AG08395 (cell line): Measurements from ENCODE around the gene CERT1.

Experiments used
- DNase-seq: peaks from one replicate; pipeline ENCODE4 v3.0.0; 2012; ENCODE audit warnings: mixed read lengths, low spot score

CERT1 gene

GRCh38 chr5:75471193-75471592 lies 40.2 kb downstream of the CERT1 start:
- no peak for DNase-seq

GRCh38 chr5:75469017-75469416 lies 42.4 kb downstream of the CERT1 start:
- DNase-seq = no peak

DNA sequence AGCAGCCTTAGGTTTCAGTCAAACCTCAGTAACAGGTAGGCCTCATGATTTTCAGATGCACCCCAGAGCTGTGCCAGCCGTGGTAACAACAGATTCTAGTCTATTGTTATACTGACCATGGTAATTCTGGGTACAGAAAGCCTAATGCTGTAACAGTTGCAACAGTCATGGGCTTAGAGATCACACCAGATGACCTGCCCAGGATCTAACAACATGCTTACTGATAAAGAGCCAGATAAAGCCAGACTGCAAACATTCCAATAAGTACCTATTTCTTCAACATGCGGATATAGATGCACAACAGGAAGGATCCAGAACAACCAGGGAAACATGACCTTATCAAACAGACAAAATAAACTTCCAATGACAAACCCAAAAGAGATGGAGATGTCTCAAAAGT lies 42.8 kb downstream of the CERT1 start:
- no peak for DNase-seq

GRCh38 chr5:75466006-75466716 lies 45.3 kb downstream of the CERT1 start:
- DNase-seq = no peak

DNA sequence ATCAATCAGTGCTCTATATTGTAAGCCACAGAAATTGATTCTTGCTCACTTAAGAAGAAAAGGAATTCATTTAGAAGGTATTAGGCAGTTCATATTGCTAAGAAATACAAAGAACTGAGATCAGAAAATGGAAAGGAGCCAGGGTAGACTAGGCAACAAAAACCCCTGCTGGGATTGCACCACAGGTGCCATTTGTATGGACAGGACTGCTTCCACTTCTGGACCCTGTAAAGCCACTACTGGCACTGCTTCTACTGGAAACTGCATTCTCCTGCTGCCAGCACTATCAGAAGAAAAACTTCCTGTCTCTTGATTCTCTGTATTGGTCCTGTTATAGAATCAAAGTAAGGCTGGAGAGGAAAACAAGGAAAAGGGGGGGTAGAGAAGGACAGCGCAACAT lies 45.9 kb downstream of the CERT1 start:
- no peak for DNase-seq

GRCh38 chr5:75463726-75464125 lies 47.7 kb downstream of the CERT1 start:
- no peak for DNase-seq

- peak; percentile 56 for DNase-seq
Observed at GRCh38 chr5:75461679-75462078, 49.8 kb downstream of the CERT1 start.

GRCh38 chr5:75460942-75461610 lies 50.4 kb downstream of the CERT1 start:
- no peak for DNase-seq

GRCh38 chr5:75460532-75460931 lies 50.9 kb downstream of the CERT1 start:
- DNase-seq = no peak

GRCh38 chr5:75457691-75458090 lies 53.7 kb downstream of the CERT1 start:
- DNase-seq = no peak

- DNase-seq = no peak
Observed at GRCh38 chr5:75457161-75457560, 54.3 kb downstream of the CERT1 start.

DNA sequence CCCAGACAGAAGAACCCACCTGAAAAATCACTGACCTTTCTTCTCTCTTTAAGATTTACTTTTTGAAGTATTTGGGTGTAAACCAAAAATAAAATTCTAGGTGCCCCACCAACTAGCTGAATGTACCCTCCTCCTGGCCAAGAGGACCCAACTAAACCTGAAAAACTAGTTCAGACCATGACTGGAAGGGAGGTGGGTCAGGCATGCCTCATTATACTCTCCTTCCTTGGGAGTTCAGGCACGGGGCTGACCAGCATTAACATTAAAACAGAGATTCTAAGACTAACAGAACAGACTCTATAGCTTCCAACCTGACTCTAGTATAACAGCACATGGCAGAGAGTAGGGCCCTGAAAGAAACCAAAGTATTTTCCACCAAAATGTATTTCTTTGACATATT lies 61.4 kb downstream of the CERT1 start:
- DNase-seq = no peak

DNA sequence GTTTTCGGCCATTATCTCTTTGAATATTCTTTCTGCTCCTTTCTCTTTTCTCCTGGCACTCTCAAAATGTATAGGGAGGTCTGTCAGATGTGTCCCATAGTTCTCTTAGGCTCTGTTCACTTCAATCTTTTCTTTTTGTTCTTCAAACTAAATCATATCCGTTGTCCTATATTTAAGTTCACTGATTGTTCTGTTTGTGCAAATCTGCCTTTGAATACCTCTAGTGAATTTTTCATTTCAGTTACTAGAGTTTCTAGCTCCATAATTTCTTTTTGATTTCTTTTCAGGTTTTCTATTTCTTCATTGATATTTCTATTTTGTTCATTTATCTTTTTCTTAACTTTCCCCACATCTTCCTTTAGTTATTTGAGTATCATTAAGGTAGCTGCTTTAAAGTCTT lies 65.4 kb downstream of the CERT1 start:
- DNase-seq = no peak

- DNase-seq = no peak
Observed at GRCh38 chr5:75441560-75441959, 69.9 kb downstream of the CERT1 start.

DNA sequence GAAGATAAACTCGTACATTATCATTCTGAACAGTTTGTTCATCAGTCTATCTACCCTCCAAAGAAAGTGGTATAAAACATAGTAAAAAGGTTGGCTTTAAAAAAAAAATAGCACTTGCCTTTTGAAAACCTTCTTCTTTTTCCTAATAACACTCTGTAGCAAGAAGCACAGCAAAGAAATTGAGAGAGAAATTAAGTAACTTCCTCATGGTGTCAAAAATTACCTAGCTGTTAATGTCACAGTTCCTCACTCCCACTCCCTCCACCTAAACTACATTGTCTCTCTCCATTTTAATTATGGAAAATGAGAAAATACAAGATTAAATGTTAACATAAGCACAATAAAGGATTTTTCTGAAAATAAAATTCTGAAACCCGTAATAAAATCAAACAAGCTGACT lies 72.2 kb downstream of the CERT1 start:
- no peak for DNase-seq

DNA sequence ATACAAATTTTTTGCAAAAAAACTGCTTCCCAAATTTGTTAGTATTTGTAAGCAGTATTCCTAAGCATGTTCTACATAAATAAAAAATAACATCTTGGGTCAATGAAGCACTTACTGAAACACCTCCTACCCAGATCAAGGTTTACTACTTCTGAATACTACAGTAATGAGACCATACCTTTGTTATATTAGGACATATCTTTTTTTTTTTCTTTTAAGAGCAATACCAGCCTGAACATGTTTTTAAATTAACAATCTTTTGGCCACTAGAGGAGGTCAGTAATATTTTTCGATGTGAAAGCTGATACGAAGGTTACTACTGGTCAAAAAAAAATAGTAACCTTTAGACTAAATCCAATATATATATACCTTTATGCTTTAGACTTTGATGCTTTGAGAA lies 72.7 kb downstream of the CERT1 start:
- DNase-seq = no peak

DNA sequence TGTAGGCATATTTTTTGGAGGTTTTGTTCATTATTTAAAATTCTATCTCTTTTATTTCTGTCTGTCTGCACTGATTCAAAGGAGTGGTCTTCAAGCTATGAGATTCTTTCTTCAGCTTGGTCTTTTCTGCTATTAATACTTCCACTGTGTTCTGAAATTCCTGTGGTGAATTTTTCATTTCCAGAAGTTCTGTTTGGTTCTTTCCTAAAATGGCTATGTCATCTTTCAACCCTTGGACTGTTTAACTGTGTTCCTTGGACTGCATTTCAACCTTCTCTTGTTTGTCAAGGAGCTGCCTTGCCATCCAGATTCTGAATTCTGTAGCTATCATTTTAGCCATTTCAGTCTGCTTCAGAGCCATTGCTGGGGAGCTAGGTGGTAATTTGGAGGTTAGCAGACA lies 76.3 kb downstream of the CERT1 start:
- DNase-seq = peak; percentile 2

DNA sequence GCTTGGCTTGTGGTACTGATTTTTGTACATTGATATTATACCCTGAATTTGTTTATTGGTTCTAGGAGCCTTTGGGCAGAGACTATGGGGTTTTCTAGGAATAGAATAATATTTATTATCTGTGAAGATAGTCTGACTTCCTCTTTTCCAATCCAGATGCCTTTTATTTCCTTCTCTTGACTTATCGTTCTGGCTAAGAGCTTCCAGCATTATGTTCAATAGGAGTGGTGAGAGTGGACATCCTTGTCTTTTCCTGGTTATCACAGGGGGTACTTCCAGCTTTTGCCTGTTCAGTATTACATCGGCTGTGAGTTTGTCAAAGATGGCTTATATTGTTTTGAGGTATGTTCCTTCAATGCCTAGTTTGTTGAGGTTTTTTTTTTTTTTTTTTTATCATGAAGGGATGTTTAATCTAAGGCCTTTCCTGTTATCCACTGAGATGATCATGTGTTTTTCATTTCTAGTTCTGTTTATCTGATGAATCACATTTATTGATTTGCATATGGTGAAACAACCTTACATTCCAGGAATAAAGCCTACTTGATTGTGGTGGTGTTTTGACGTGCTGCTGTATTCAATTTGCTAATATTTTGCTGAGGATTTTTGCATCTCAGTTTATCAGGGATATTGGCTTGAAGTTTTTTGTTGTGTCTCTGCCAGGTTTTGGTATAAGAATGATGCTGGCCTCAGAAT lies 77.5 kb downstream of the CERT1 start:
- no peak for DNase-seq

DNA sequence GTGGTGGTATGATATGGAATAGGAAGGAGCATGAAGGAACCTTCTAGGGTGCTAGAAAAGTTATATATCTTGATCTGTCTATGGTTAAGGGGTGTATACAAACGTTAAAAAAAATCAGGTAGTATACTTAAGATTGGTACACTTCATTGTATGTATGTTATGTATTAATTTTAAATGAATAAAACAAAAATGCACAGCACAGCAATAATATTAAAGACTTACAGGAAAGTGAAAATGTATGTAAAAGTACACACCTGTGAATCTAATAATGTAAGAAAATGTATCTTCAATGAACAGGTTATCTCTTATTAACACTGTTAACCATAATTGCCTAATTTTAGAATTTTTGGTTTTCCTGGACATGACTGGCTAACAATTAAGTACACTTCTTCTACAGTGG lies 97.2 kb downstream of the CERT1 start:
- DNase-seq = no peak

- peak; percentile 2 for DNase-seq
Observed at GRCh38 chr5:75412111-75412990, 99.1 kb downstream of the CERT1 start.

- DNase-seq = no peak
Observed at GRCh38 chr5:75405296-75405695, 106.1 kb downstream of the CERT1 start.

DNA sequence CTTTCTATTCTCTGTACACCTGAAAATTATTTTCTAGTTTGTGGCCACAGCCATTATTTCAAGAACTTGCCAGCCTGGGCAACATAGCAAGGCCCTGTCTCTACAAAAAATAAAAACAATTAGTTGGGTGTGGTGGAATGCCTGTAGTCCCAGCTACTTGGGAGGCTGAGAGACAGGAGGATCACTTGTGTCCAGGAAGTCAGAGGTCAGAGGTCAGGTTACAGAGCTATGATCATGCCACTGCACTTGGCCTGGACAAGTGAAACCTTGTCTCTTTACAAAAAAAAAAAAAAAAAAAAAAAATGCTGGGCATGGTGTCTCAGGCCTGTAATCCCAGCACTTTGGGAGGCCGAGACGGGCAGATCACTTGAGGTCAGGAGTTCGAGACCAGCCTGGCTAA lies 116.2 kb downstream of the CERT1 start:
- DNase-seq = no peak
